Psoas muscle (tissue), 8 donors: ENCODE results near the gene TSC1. TPM values are rescaled to one million over a fixed set of nuclear protein-coding genes. Genes with fewer than 3 reads are reported as not detected.

Experiments
- ATAC-seq, 4 donors: fragments of 200-7000 bp; cut with Tn5 transposase; one replicate each; pipeline ENCODE4 v1.9.1; 2020; ENCODE audit warnings: moderate library complexity in 3 of 4, mild to moderate bottlenecking in 2 of 4
- DNase-seq, 2 donors: peaks; one replicate each; pipeline ENCODE4 v3.0.0-alpha.2; 2020
- H3K27ac ChIP-seq: fragments of 200-600 bp; one replicate; pipeline ENCODE4 v1.8.0; 2022
- H3K27me3 ChIP-seq, 3 donors: fragments of 200-600 bp in 1 of 3; one replicate each; pipeline versions ENCODE4 v1.6.1 to v1.8.0; 2013 to 2022; ENCODE audit warnings: low read length in 2 of 3, mild to moderate bottlenecking in 2 of 3, moderate library complexity in 1 of 3; ENCODE audit not compliant: insufficient read depth in 3 of 3
- H3K36me3 ChIP-seq, 2 donors: fragments of 200-600 bp in 1 of 2; one replicate each; pipeline versions ENCODE4 v1.6.1 to v1.8.0; 2013 to 2022; ENCODE audit warnings: low read depth in 1 of 2, mild to moderate bottlenecking in 1 of 2, moderate library complexity in 1 of 2; ENCODE audit not compliant: insufficient read depth in 1 of 2
- H3K4me1 ChIP-seq: fragments of 200-600 bp; one replicate; pipeline ENCODE4 v1.8.0; 2022
- H3K4me3 ChIP-seq: fragments of 200-600 bp; one replicate; pipeline ENCODE4 v1.8.0; 2022; ENCODE audit warnings: mild to moderate bottlenecking
- H3K9me3 ChIP-seq: fragments of 200-600 bp; one replicate; pipeline ENCODE4 v1.8.0; 2022
- CTCF ChIP-seq: fragments of 200-600 bp; IDR thresholded peaks from one replicate; pipeline ENCODE4 v1.8.0; 2022; ENCODE audit warnings: antibody characterized with exemption
- WGBS, 3 donors: extraction: QIAGEN DNeasy Blood & Tissue Kit; methylation state at CpG; one replicate each; pipeline versions ENCODE4 v1.1.6 to v1.1.7; 2013; 5-methylcytosine and 5-hydroxymethylcytosine counted together
- intact Hi-C, 2 donors: fragments of 100-400 bp; cut with DNase I; formaldehyde crosslinking; loops; one replicate each; pipeline versions ENCODE4 v1.11.0 to v1.14.2; 2022
- polyA plus RNA-seq, 3 donors: library from polyadenylated mRNA; stranded (reverse); fragments of 200-250 nt; gene quantifications; one replicate each; pipeline ENCODE4 v1.2.3, GENCODE V29; 2013
- total RNA-seq, 4 donors: library from RNA; stranded (reverse); fragmentation: NEBNext Ultra II Directional in 2 of 4; extraction: Animal tissue kit (Norgen Biotek cat#: 25700) in 2 of 4; gene quantifications; one replicate each; pipeline versions ENCODE4 v1.2.1 to v1.2.4, GENCODE V29; 2021 to 2023
- donor health status: healthy with polysubstance abuse.
- donor health status: DM: no; HTN: no; CAD: no; lungs with moderate emphysema.
- donor health status: Bipolar disorder and iron deficiency.
- donor health status: healthy.
- donor health status: DM: yes; HTN: yes; CAD: no.
- donor health status: DM: no; HTN: no; CAD: no.
- donor health status: DM: no; HTN: no; CAD: no.
- donor health status: DM: yes; HTN: yes; CAD: no.

The TSC1 gene
- total and polyA plus RNA-seq, 7 donors, result 13.1 to 38.4 (median 26.8) TPM

- Histone ChIP-seq H3K4me1 (no peaks in the 10 kb centered on the region), H3K9me3 (no peaks in the 10 kb centered on the region), H3K36me3 (no peaks in the 10 kb centered on the region), H3K27me3 (peaks cover 0 to 8% (median 3%) of the 10 kb centered on the region in 3 donors), H3K4me3 (no peak overlapping the region), H3K27ac (no peak overlapping the region)
- intact Hi-C loops, result no loop called here
- DNase-seq (peak; percentile 33 to 59), ATAC-seq (peak in 3 of 4 donors; percentile 32 to 45 (median 36))
- WGBS, 3 donors, result 58 to 64% (median 60%) methylated on average over 24 of the region's 24 CpGs
- no peak for TF ChIP-seq CTCF
Observed at GRCh38 chr9:132857616-132858342, 86.6 kb downstream of the TSC1 start.

- Histone ChIP-seq H3K9me3 (no peaks in the 10 kb centered on the region), H3K27me3 (peaks cover 0 to 8% (median 2%) of the 10 kb centered on the region in 3 donors), H3K4me3 (no peak overlapping the region), H3K4me1 (no peaks in the 10 kb centered on the region), H3K36me3 (no peaks in the 10 kb centered on the region), H3K27ac (no peak overlapping the region)
- no peak for TF ChIP-seq CTCF
- WGBS, 3 donors, result 28 to 30% (median 29%) methylated on average over 8 of the region's 8 CpGs
- peak in 3 of 4 donors; percentile 74 to 83 (median 81) for ATAC-seq
- peak; percentile 53 to 68 for DNase-seq
- intact Hi-C loops, result no loop called here
Observed at GRCh38 chr9:132857031-132857430, 87.4 kb downstream of the TSC1 start.

GRCh38 chr9:132855904-132856303 lies 88.5 kb downstream of the TSC1 start:
- no peaks in the 10 kb centered on the region for H3K9me3 ChIP-seq
- intact Hi-C loops, result no loop called here
- H3K27ac ChIP-seq, result no peak overlapping the region
- TF ChIP-seq CTCF, result no peak
- peaks cover 0 to 14% (median 2%) of the 10 kb centered on the region in 3 donors for H3K27me3 ChIP-seq
- WGBS, 3 donors, result 84 to 89% (median 87%) methylated on average over 5 of the region's 5 CpGs
- no peaks in the 10 kb centered on the region for H3K4me1 ChIP-seq
- H3K36me3 ChIP-seq, result no peaks in the 10 kb centered on the region
- DNase-seq, result no peak
- H3K4me3 ChIP-seq, result no peak overlapping the region
- ATAC-seq, result no peak

- intact Hi-C loops, result no loop called here
- Histone ChIP-seq H3K27ac (no peak overlapping the region), H3K9me3 (no peaks in the 10 kb centered on the region), H3K36me3 (no peaks in the 10 kb centered on the region), H3K4me3 (no peak overlapping the region), H3K27me3 (peaks cover 0 to 18% (median 0%) of the 10 kb centered on the region in 3 donors), H3K4me1 (no peaks in the 10 kb centered on the region)
- TF ChIP-seq CTCF, result no peak
- WGBS, 3 donors, result 83 to 89% (median 86%) methylated on average over 10 of the region's 10 CpGs
- ATAC-seq, result no peak
- no peak for DNase-seq
Observed at GRCh38 chr9:132854832-132855231, 89.6 kb downstream of the TSC1 start.
